HG03442 (cell line): ENCODE results near the gene KRT83.
"Not testable (repeated sequence)": the region's sequence is repeated elsewhere in the genome, so short reads cannot be mapped to it uniquely, and the experiment has no call there.

Experiments used
- ATAC-seq: cut with Tn5 transposase; IDR thresholded peaks from one replicate; pipeline ENCODE4 v1.9.1; 2021; ENCODE audit warnings: mild to moderate bottlenecking, moderate library complexity; ENCODE audit not compliant: unreplicated experiment

The KRT83 gene

GRCh38 chr12:52354200-52354599, 33.0 kb upstream of the KRT83 start:
- no peak for ATAC-seq

- no peak for ATAC-seq
Observed at GRCh38 chr12:52353766-52354165, 32.6 kb upstream of the KRT83 start.

DNA sequence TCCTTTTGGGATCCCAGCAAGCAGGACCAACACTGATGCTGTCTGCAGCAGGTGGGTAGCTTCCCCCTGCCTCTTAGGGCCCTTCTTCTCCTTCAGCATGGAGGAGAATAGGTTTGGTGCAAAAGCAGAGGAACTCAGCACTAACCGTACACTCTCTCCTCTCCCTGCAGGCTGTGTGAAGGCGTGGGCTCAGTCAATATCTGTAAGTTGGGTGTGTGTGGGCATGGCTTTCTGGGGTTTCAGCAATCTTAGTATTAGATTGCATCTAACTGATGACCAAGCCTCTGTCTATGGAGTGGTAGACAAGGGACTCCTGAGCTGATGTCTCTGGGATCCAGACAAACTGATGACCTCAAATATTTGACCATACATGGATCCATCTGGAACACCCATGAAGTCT, 31.8 kb upstream of the KRT83 start:
- ATAC-seq: no peak

- no peak for ATAC-seq
Observed at GRCh38 chr12:52351196-52352059, 30.2 kb upstream of the KRT83 start.

DNA sequence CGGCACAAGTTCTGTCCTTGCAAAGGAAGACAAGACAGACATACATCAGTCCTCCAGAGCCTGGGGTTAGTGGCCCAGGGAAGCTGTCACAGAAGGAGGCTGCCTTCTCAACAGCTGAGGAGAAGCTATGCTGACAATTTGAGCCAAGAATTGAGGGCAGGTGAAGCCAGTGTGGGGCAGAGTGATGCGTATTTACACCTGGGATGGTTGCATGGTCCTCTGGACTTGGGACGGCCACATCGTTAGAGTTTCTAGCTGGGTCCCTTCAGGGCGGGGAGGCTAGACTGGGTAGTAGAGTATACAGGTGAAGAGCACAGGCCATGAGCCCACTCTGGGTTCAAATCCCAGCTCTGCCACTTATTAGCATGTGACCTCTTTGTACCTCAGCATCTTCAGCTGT, 29.6 kb upstream of the KRT83 start:
- ATAC-seq: no peak

DNA sequence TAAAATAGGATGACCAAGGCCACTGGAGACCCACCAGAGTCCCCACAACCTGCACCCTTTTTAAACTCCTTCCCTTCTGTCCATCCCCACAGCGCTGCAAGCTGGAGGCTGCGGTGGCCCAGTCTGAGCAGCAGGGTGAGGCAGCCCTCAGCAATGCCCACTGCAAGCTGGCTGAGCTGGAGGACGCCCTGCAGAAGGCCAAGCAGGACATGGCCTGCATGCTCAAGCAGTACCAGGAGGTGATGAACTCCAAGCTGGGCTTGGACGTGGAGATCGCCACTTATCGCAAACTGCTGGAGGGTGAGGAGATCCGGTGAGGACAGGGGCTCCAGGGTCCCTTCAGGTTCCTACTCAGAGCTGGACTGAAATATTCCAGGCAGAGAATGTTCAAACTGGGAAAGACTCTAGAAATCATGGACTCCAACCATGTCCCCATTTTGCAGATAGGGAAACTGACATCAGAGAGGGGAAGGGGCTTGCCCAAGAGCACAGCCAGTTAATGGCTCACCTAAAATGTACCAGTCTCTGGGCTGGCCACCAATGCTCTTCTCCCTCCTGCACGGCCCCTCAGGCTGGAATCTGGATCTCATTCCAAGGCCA, 28.9 kb upstream of the KRT83 start:
- ATAC-seq: no peak

GRCh38 chr12:52349196-52349595, 28.0 kb upstream of the KRT83 start:
- ATAC-seq: no peak

DNA sequence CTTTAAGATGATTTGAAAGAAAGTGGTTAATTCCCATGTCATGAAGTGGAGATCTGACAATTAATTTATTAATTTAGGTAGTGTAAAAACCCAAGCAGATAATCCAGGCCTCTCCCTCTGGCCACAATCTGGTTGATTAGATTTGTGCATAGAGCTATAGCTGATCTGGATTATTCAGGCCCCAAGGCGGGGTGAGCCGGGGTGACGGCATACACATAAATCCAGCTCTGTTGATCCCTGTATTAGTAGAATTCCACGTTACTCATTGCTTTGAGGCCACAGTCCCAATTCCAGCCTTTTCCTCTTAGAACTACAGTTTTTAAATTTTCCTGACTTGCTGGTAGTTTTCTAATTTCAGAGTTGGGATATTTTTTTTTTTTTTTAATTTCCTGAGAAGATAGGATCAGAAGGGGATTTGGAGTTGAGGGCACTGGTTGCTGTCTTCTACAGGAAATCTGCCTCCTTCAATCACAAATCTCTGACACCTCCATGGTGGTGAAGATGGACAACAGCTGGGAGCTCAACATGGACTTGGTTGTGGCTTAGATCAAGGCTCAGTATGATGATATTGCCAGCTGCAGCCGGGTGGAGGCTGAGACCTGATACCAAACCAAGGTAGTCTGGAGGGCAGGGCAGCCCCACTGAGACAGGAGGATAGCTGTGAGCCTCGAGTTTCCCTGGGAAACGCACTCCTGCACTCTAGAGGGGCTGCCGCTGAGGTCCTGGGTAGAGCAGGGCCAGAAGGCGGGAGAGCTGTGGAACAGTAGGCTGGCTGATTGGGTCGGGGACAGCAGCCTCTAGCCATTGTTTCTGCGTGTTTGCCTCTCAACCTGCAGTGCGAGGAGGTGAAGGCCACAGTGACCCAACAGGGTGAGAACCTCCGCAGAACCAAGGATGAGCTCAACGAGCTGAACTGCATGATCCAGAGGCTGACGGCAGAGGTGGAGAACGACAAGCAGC, 26.6 kb upstream of the KRT83 start:
- no peak for ATAC-seq

DNA sequence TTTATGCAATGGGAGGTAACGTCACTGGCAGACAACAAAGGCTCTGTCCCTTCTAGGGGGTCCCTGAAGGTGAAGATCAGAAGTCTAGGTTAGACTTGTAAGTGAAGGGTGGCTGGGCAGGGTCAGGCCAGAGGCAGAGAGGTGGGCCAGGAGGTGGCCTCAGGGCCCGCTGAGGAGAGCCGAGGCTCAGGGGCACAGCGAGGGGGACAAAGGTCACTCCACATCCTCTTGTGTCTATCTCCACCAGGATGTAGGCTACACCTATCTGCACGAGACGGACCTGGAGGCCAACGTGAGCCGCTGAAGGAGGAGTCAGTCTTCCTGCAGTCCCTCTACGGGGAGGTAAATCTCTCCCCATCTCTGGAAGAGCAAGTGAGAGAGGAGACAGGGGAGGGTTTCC, 25.8 kb upstream of the KRT83 start:
- ATAC-seq: no peak

- ATAC-seq: no peak
Observed at GRCh38 chr12:52346593-52346992, 25.4 kb upstream of the KRT83 start.

- ATAC-seq: not testable (repeated sequence)
Observed at GRCh38 chr12:52345041-52345440, 23.8 kb upstream of the KRT83 start.

- no peak for ATAC-seq
Observed at GRCh38 chr12:52344111-52344510, 22.9 kb upstream of the KRT83 start.

DNA sequence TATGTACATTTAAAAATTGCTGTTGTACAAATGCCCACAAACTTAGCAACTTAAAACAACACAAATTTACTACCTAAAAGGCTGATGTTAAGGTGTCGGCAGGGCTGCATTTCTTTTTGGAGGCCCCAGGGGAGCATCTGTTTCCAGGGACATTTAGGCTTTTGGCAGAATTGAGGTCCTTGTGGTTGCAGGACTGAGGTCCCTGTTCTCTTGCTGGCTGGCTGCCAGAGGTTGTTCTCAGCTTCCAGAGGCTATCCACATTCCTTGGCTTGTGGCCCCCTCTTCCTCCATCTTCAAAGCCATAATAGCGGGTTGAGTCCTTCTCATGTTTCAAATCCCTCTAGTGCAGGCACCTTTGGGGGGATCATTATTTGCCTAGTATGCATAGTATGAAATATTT, 22.4 kb upstream of the KRT83 start:
- ATAC-seq: no peak

DNA sequence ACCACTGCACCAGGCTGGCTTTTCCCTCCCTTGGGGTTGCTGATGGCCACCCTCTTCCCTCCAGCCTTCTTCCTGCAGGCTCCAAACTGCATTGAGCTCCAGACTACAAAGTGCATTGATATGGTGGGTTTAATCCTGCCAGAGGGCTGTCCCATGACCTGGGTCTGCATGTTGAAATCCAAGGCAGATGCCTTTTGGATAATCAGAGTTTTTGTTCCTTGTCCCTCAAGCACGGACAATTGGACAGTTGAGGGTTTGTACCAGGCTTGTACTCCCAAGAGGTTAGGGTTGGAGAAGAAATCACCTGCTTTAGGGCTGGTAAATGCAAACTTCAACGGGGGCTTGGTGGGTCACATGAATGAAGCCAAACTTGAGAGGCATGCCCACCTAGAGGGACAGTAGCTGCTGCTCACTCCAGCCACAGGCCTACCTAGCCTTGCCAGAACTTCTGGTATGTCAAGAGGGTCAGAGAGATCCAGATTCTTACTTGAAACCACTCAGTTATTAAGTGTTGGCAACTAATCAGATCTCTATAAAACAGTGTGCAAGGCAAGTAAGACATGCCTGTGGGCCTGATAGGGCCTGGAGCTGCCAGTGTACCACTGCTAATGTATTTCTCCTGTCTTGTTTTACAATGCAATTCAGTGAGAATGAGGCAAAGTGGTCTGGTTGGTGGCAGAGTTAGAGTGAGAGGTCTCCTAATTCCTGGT, 21.7 kb upstream of the KRT83 start:
- ATAC-seq: no peak

GRCh38 chr12:52341066-52341580, 19.9 kb upstream of the KRT83 start:
- ATAC-seq: no peak

DNA sequence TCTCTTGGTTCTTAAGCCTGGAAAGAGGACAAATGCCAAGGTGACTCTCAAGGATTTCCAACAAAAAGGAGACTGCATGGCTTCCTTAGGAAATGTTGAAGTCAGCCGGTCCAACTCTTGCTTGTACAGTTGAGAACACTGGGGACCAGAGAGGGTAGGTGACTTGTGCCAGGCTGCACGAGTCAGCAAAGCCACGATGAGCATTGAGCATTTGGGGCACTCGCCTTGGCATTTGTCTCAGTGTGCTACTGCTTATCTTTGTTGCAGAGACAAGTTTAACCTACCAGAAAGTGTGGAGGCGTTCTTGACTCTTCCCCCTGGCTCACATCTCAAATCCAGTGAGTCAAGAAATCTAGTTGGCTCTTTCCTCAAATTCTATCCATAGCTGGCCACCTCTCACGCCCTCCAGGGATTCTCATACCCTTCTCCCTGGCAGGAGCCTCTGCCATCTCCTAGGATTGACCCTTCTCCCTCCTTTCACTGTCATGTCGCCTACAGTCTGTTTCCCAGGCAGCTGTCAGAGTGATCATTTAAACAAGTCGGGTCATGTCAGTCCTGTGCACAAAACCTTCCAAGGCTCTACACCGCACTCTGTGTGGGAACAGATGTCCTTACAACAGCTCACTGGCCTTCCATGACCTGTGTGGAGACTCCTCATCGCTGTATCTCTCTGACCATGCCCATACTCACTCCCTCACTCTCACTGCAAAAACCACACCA, 17.2 kb upstream of the KRT83 start:
- ATAC-seq: no peak

- ATAC-seq: no peak
Observed at GRCh38 chr12:52337054-52337453, 15.9 kb upstream of the KRT83 start.

DNA sequence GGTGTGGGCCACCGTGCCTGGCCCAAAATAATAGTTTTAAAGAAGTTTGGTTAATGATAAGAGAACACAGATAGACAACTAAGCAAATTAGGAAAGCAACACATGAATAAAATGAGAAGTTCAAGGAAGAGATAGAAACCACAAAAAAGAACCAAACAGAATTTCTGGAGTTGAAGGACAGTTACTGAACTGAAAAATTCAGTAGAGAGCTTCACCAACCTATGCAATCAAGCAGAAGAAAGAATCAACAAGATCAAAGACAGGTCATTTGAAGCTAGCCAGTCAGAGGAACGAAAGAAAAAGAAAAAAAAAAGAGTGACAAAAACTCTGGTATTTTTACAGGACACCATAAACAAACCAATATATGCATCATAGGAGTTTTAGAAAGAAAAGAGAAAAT, 15.4 kb upstream of the KRT83 start:
- ATAC-seq: no peak

GRCh38 chr12:52335598-52336262, 14.5 kb upstream of the KRT83 start:
- ATAC-seq: no peak
